ENCODE data around the gene RETN.

Gene RETN

GRCh38 chr19:7685546-7686445 is 16.9 kb downstream of the RETN start:
- DNase-seq, result no peak

- DNase-seq, result no peak
Measured at GRCh38 chr19:7687177-7687576, 18.3 kb downstream of the RETN start.

- DNase-seq, result no peak
Measured at GRCh38 chr19:7689165-7689564, 20.3 kb downstream of the RETN start.

- DNase-seq, result no peak
Measured at GRCh38 chr19:7690779-7691258, 22.0 kb downstream of the RETN start.

- no peak for DNase-seq
Measured at GRCh38 chr19:7691497-7691896, 22.6 kb downstream of the RETN start.

- DNase-seq, result no peak
Measured at GRCh38 chr19:7692417-7693088, 23.7 kb downstream of the RETN start.

GRCh38 chr19:7694499-7694898 is 25.6 kb downstream of the RETN start:
- no peak for DNase-seq

- no peak for DNase-seq
Measured at GRCh38 chr19:7697721-7698287, 29.0 kb downstream of the RETN start.

- no peak for DNase-seq
Measured at GRCh38 chr19:7698583-7698982, 29.7 kb downstream of the RETN start.

- DNase-seq, result no peak
Measured at GRCh38 chr19:7699003-7699402, 30.2 kb downstream of the RETN start.

- DNase-seq, result no peak
Measured at GRCh38 chr19:7699417-7700401, 30.9 kb downstream of the RETN start.

GRCh38 chr19:7701049-7701653 is 32.3 kb downstream of the RETN start:
- no peak for DNase-seq

- no peak for DNase-seq
Measured at GRCh38 chr19:7701654-7702457, 33.0 kb downstream of the RETN start, which contains the start of gene FCER2. Gene FCER2 (minus strand): TSS chr19:7702131. CDS start chr19:7699760, 2,371 bp downstream.

GRCh38 chr19:7703332-7703731 is 34.5 kb downstream of the RETN start:
- no peak for DNase-seq

- DNase-seq, result no peak
Measured at GRCh38 chr19:7704280-7705060, 35.6 kb downstream of the RETN start.

GRCh38 chr19:7705387-7706187 is 36.7 kb downstream of the RETN start:
- DNase-seq, result peak; percentile 82

GRCh38 chr19:7706188-7706954 is 37.5 kb downstream of the RETN start:
- DNase-seq, result no peak

GRCh38 chr19:7706955-7707456 is 38.2 kb downstream of the RETN start:
- no peak for DNase-seq

All from CD4-positive, alpha-beta T cell treated with Interleukin-17A for 4 hours (primary cell).